Renal cortex interstitium (tissue), 11 donors: ENCODE results near the gene HSPA2. TPM values are rescaled to one million over a fixed set of nuclear protein-coding genes. Genes with fewer than 3 reads are reported as not detected.
"Not testable (repeated sequence)": the region's sequence is repeated elsewhere in the genome, so short reads cannot be mapped to it uniquely, and the experiment has no call there.

Experiments
- DNase-seq, 11 donors: peaks; one replicate each; pipeline ENCODE4 v3.0.0-alpha.2; 2013; ENCODE audit warnings: low read depth in 9 of 11, low spot score in 4 of 11; ENCODE audit errors: extremely low read depth in 1 of 11
- polyA plus RNA-seq, 3 donors: library from polyadenylated mRNA; unstranded; fragments of 120-200 nt; gene quantifications; one replicate each; pipeline ENCODE4 v1.2.1, GENCODE V29; 2013; ENCODE audit not compliant: insufficient read length in 3 of 3

Gene HSPA2
- polyA plus RNA-seq, 3 donors = 16.3 to 20.6 (median 17.6) TPM

- no peak for DNase-seq
Observed at GRCh38 chr14:64544607-64545312, 4.2 kb downstream of the HSPA2 start.

- DNase-seq = no peak
Observed at GRCh38 chr14:64549016-64549415, 8.5 kb downstream of the HSPA2 start.

GRCh38 chr14:64549791-64550620, 9.5 kb downstream of the HSPA2 start, which contains the start of gene PPP1R36:
TSS of gene PPP1R36 (plus strand) at chr14:64549961. CDS start at chr14:64549998, 37 bp downstream.
- no peak for DNase-seq

GRCh38 chr14:64550621-64551333, 10.2 kb downstream of the HSPA2 start:
- DNase-seq = no peak

GRCh38 chr14:64554556-64554955, 14.0 kb downstream of the HSPA2 start:
- DNase-seq = no peak

- DNase-seq = no peak
Observed at GRCh38 chr14:64556526-64556925, 16.0 kb downstream of the HSPA2 start.

- DNase-seq = not testable (repeated sequence)
Observed at GRCh38 chr14:64558216-64558615, 17.7 kb downstream of the HSPA2 start.

GRCh38 chr14:64561631-64562030, 21.1 kb downstream of the HSPA2 start:
- DNase-seq = no peak

GRCh38 chr14:64562436-64562835, 21.9 kb downstream of the HSPA2 start:
- no peak for DNase-seq

- DNase-seq = no peak
Observed at GRCh38 chr14:64563696-64564095, 23.2 kb downstream of the HSPA2 start.

GRCh38 chr14:64566651-64567122, 26.1 kb downstream of the HSPA2 start:
- no peak for DNase-seq

GRCh38 chr14:64569138-64569631, 28.6 kb downstream of the HSPA2 start:
- no peak for DNase-seq

GRCh38 chr14:64569646-64570045, 29.1 kb downstream of the HSPA2 start:
- DNase-seq = not testable (repeated sequence)

GRCh38 chr14:64572386-64573104, 32.0 kb downstream of the HSPA2 start:
- DNase-seq = no peak

GRCh38 chr14:64573109-64573508, 32.6 kb downstream of the HSPA2 start:
- DNase-seq = peak in 1 of 11 donors; percentile 34

GRCh38 chr14:64574371-64575107, 34.0 kb downstream of the HSPA2 start:
- DNase-seq = no peak

- no peak for DNase-seq
Observed at GRCh38 chr14:64577211-64577610, 36.7 kb downstream of the HSPA2 start.

- DNase-seq = peak in 1 of 11 donors; percentile 35
Observed at GRCh38 chr14:64580467-64580866, 39.9 kb downstream of the HSPA2 start.
